Measurements from ENCODE around the gene ERCC8. TPM values are rescaled to one million over a fixed set of nuclear protein-coding genes. Genes with fewer than 3 reads are reported as not detected.
A peak's percentile ranks its signal among the peaks of the same experiment; 100 is the strongest.

Gene ERCC8
- total and polyA plus RNA-seq, 10 of the 15 experiments (the other 5 are each of a cell fraction or from before 2014, with no cell fraction given) = 10.4 to 31.2 (median 16.4) TPM

- Histone ChIP-seq H3K27ac (ENCODE audit: control insufficient read depth, insufficient read depth) (no peak overlapping the region), H3K4me3 (no peak overlapping the region), H3K4me2 (ENCODE audit: control insufficient read depth, insufficient read depth) (no peak overlapping the region), H3K36me3 (ENCODE audit: control insufficient read depth in 2 of 2, insufficient read depth in 2 of 2, low read length in 1 of 2) (no peaks in the 10 kb centered on the region), H3K79me2 (ENCODE audit: control insufficient read depth, insufficient read depth, low read length) (no peaks in the 10 kb centered on the region; the same call in 1 of the 2 replicates), H3K4me1 (ENCODE audit: control insufficient read depth, insufficient read depth, low read length) (no peaks in the 10 kb centered on the region; the same call in 1 of the 2 replicates), H2AFZ (ENCODE audit: control insufficient read depth, low read depth, low read length) (peak overlapping the region; percentile 43; the same call in 1 of the 2 replicates), H3K27me3 (replicated peaks in 1 of 2; ENCODE audit: control insufficient read depth in 2 of 2, insufficient read depth in 2 of 2, low read length in 1 of 2) (no peaks in the 10 kb centered on the region), H3K9ac (ENCODE audit: control insufficient read depth, insufficient read depth, low read length) (no peak overlapping the region), H3K9me3 (replicated peaks; ENCODE audit: control insufficient read depth, insufficient read depth, low read length) (no peaks in the 10 kb centered on the region), H4K20me1 (ENCODE audit: control insufficient read depth, insufficient read depth) (no peaks in the 10 kb centered on the region)
- no peak for DNase-seq (ENCODE audit: low read depth, low spot score)
- WGBS (ENCODE audit: insufficient coverage, insufficient replicate concordance, low lambda C conversion rate, missing lambda C conversion rate) = 6% methylated on average over 2 of the region's 2 CpGs
- ChIA-PET CTCF (interaction anchor here (0.5 to 3.2 kb wide), 17 partner anchors 8 to 1150 kb away, joined by 3 to 21 read pairs (median 3); partner anchors contain the start of genes DEPDC1B, ERCC8 and NDUFAF2), POLR2A (no interaction called here), SMC1A (ENCODE audit: uncharacterized antibody, unreplicated experiment) (interaction anchor here (0.7 to 1.8 kb wide), 3 partner anchors 15 to 327 kb away, joined by 3 to 6 read pairs (median 4); partner anchors contain the start of genes ERCC8 and NDUFAF2), RAD21 (ENCODE audit: unreplicated experiment) (interaction anchor here (0.7 to 3.1 kb wide), 3 partner anchors 203 to 285 kb away, joined by 3 to 18 read pairs (median 3); no protein-coding TSS in a partner anchor)
- peak; percentile 27 for FAIRE-seq
- no TSS peak for BruUV-seq (replicated peaks)
- in situ Hi-C loops (cut with MboI) (no loop called here), intact Hi-C loops (cut with micrococcal nuclease; ENCODE audit: unreplicated experiment) (no loop called here)
- ATAC-seq = peak; percentile 38; the same call in 1 of the 3 replicates
- TF ChIP-seq BCLAF1 (IDR thresholded peaks at IDR 0.05) (no peak), FOXK2 (IDR thresholded peaks at IDR 0.05) (no peak), MTA2 (IDR thresholded peaks at IDR 0.05; ENCODE audit: low read depth) (no peak), RELA (IDR thresholded peaks at IDR 0.05; ENCODE audit: borderline replicate concordance, partially characterized antibody) (no peak), POLR2AphosphoS2 (IDR thresholded peaks at IDR 0.05; ENCODE audit: low read depth, low read length) (no peak), YY1 (IDR thresholded peaks at IDR 0.05; ENCODE audit: low read depth, low read length) (no peak), STAT3 (IDR thresholded peaks at IDR 0.05; ENCODE audit: low read depth, low read length) (no peak), RAD21 (IDR thresholded peaks at IDR 0.05; ENCODE audit: insufficient read depth, low read depth, low read length) (peak; percentile 56), EGR1 (IDR thresholded peaks at IDR 0.05; ENCODE audit: borderline replicate concordance in 1 of 2, low read depth in 2 of 2, low read length in 2 of 2) (no peak), USF2 (IDR thresholded peaks at IDR 0.05; ENCODE audit: borderline replicate concordance, low read depth, low read length) (no peak), JUND (IDR thresholded peaks at IDR 0.05; ENCODE audit: low read depth, low read length) (no peak), SRF (IDR thresholded peaks at IDR 0.05; ENCODE audit: low read depth in 2 of 2, low read length in 2 of 2) (no peak), STAT1 (conservative IDR thresholded peaks at IDR 0.05) (no peak), KAT2A (conservative IDR thresholded peaks at IDR 0.05; ENCODE audit: control insufficient read depth, low read depth, low read length) (no peak), PKNOX1 (IDR thresholded peaks at IDR 0.05) (no peak)
- TF ChIP-seq, protein P1, sequence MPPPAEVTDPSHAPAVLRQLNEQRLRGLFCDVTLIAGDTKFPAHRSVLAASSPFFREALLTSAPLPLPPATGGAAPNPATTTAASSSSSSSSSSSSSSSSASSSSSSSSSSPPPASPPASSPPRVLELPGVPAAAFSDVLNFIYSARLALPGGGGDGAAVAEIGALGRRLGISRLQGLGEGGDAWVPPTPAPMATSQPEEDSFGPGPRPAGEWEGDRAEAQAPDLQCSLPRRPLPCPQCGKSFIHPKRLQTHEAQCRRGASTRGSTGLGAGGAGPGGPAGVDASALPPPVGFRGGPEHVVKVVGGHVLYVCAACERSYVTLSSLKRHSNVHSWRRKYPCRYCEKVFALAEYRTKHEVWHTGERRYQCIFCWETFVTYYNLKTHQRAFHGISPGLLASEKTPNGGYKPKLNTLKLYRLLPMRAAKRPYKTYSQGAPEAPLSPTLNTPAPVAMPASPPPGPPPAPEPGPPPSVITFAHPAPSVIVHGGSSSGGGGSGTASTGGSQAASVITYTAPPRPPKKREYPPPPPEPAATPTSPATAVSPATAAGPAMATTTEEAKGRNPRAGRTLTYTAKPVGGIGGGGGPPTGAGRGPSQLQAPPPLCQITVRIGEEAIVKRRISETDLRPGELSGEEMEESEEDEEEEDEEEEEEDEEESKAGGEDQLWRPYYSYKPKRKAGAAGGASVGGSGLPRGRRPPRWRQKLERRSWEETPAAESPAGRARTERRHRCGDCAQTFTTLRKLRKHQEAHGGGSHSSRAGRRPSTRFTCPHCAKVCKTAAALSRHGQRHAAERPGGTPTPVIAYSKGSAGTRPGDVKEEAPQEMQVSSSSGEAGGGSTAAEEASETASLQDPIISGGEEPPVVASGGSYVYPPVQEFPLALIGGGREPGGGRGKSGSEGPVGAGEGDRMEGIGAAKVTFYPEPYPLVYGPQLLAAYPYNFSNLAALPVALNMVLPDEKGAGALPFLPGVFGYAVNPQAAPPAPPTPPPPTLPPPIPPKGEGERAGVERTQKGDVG (CRISPR knock-in tag; IDR thresholded peaks at IDR 0.05) = no peak
Measured at GRCh38 chr5:60960591-60960990, 15.7 kb upstream of the ERCC8 start.
